Osteoblast (primary cell): Measurements from ENCODE around the gene AGBL1. TPM values are rescaled to one million over a fixed set of nuclear protein-coding genes. Genes with fewer than 3 reads are reported as not detected.

Source experiments
- DNase-seq: peaks from one replicate; pipeline ENCODE4 v3.0.0; 2011; ENCODE audit warnings: low spot score, mixed read lengths; ENCODE audit not compliant: insufficient read length; ENCODE audit errors: missing footprints
- H2AFZ ChIP-seq: 2 replicates; pipeline ENCODE4 v1.6.0; 2011; ENCODE audit warnings: mild to moderate bottlenecking, low read length
- H3K27ac ChIP-seq: 2 replicates; pipeline ENCODE4 v1.5.1; 2011; ENCODE audit warnings: mild to moderate bottlenecking, low read depth, low read length, moderate library complexity
- H3K27me3 ChIP-seq: 2 replicates; pipeline ENCODE4 v1.6.0; 2012; ENCODE audit warnings: mild to moderate bottlenecking, control low read depth, inconsistent platforms, low read length, moderate library complexity; ENCODE audit not compliant: insufficient read depth
- H3K36me3 ChIP-seq: 2 replicates; pipeline ENCODE4 v1.5.1; 2011; ENCODE audit warnings: mild to moderate bottlenecking, low read length, control low read depth, moderate library complexity; ENCODE audit not compliant: insufficient read depth
- H3K4me1 ChIP-seq: 2 replicates; pipeline ENCODE4 v1.5.1; 2011; ENCODE audit warnings: mild to moderate bottlenecking, low read length, control low read depth, moderate library complexity; ENCODE audit not compliant: insufficient read depth
- H3K4me2 ChIP-seq: 2 replicates; pipeline ENCODE4 v1.6.0; 2011; ENCODE audit warnings: mild to moderate bottlenecking, low read length; ENCODE audit not compliant: insufficient read depth
- H3K4me3 ChIP-seq: fragments of 200-600 bp; sonication (generic); 3 replicates; pipeline ENCODE4 v1.5.1; 2012; ENCODE audit warnings: mild to moderate bottlenecking, low read length, inconsistent platforms; ENCODE audit not compliant: insufficient read depth
- H3K79me2 ChIP-seq: 2 replicates; pipeline ENCODE4 v1.6.0; 2012; ENCODE audit warnings: mild to moderate bottlenecking, low read length, control low read depth, inconsistent platforms; ENCODE audit not compliant: insufficient read depth
- H3K9me3 ChIP-seq: 2 replicates; pipeline ENCODE4 v1.5.1; 2011; ENCODE audit warnings: low read depth, low read length, control low read depth
- H4K20me1 ChIP-seq: 2 replicates; pipeline ENCODE4 v1.6.0; 2012; ENCODE audit warnings: mild to moderate bottlenecking, low read length, control low read depth; ENCODE audit not compliant: insufficient read depth
- CTCF ChIP-seq: IDR thresholded peaks from 2 replicates; pipeline ENCODE4 v1.5.1; 2011; ENCODE audit warnings: mild to moderate bottlenecking, low read depth, low read length, moderate library complexity; ENCODE audit errors: extremely low read depth
- total RNA-seq: library from RNA; depleted of rRNA; stranded (reverse); fragments of >200 nt; gene quantifications from 2 replicates; pipeline ENCODE4 v1.2.3, GENCODE V29; 2012

The AGBL1 gene
- total RNA-seq, 1 donor: not detected

GRCh38 chr15:86988033-86988432 lies 908.4 kb downstream of the AGBL1 start:
- H3K27ac ChIP-seq: no peak overlapping the region
- no peak overlapping the region for H2AFZ ChIP-seq
- TF ChIP-seq CTCF: no peak
- H3K4me1 ChIP-seq: no peaks in the 10 kb centered on the region
- no peaks in the 10 kb centered on the region for H4K20me1 ChIP-seq
- H3K4me3 ChIP-seq: no peak overlapping the region
- H3K4me2 ChIP-seq: no peak overlapping the region
- no peaks in the 10 kb centered on the region for H3K27me3 ChIP-seq
- DNase-seq: no peak
- no peaks in the 10 kb centered on the region for H3K9me3 ChIP-seq
- H3K79me2 ChIP-seq: no peaks in the 10 kb centered on the region
- no peaks in the 10 kb centered on the region for H3K36me3 ChIP-seq

GRCh38 chr15:87021751-87022150 lies 942.1 kb downstream of the AGBL1 start:
- Histone ChIP-seq H3K27ac (no peak overlapping the region), H3K79me2 (no peaks in the 10 kb centered on the region), H3K4me1 (no peaks in the 10 kb centered on the region), H4K20me1 (no peaks in the 10 kb centered on the region), H2AFZ (no peak overlapping the region), H3K36me3 (no peaks in the 10 kb centered on the region), H3K27me3 (no peaks in the 10 kb centered on the region), H3K4me2 (no peak overlapping the region), H3K4me3 (no peak overlapping the region), H3K9me3 (no peaks in the 10 kb centered on the region)
- TF ChIP-seq CTCF: no peak
- no peak for DNase-seq

- Histone ChIP-seq H4K20me1 (no peaks in the 10 kb centered on the region), H3K4me3 (no peak overlapping the region), H3K4me2 (no peak overlapping the region), H3K27ac (no peak overlapping the region), H3K9me3 (no peaks in the 10 kb centered on the region), H3K4me1 (no peaks in the 10 kb centered on the region), H2AFZ (no peak overlapping the region), H3K36me3 (no peaks in the 10 kb centered on the region), H3K79me2 (no peaks in the 10 kb centered on the region), H3K27me3 (no peaks in the 10 kb centered on the region)
- no peak for DNase-seq
- TF ChIP-seq CTCF: no peak
Measured at GRCh38 chr15:87031540-87032230, 952.0 kb downstream of the AGBL1 start.

- no peak for TF ChIP-seq CTCF
- DNase-seq: no peak
- no peaks in the 10 kb centered on the region for H4K20me1 ChIP-seq
- H3K27me3 ChIP-seq: no peaks in the 10 kb centered on the region
- no peak overlapping the region for H3K4me2 ChIP-seq
- H3K79me2 ChIP-seq: no peaks in the 10 kb centered on the region
- H3K4me1 ChIP-seq: no peaks in the 10 kb centered on the region
- H3K4me3 ChIP-seq: no peak overlapping the region
- H3K36me3 ChIP-seq: no peaks in the 10 kb centered on the region
- no peak overlapping the region for H3K27ac ChIP-seq
- no peaks in the 10 kb centered on the region for H3K9me3 ChIP-seq
- no peak overlapping the region for H2AFZ ChIP-seq
Measured at GRCh38 chr15:87032295-87032694, 952.6 kb downstream of the AGBL1 start.
